ENCODE measurements around the gene CACNA1C. TPM values are rescaled to one million over a fixed set of nuclear protein-coding genes. Genes with fewer than 3 reads are reported as not detected.

CACNA1C gene
- total and polyA plus RNA-seq, 10 of the 15 experiments (the other 5 are each of a cell fraction or from before 2014, with no cell fraction given): under 0.01 to 0.15 (median 0.09) TPM; not detected in 5

GRCh38 chr12:2652401-2653081, 599.8 kb downstream of the CACNA1C start:
- no peaks in the 10 kb centered on the region for H4K20me1 ChIP-seq (ENCODE audit: control insufficient read depth, insufficient read depth)
- no peak overlapping the region for H3K27ac ChIP-seq (ENCODE audit: control insufficient read depth, insufficient read depth)
- BruUV-seq (replicated peaks): no TSS peak
- ChIA-PET POLR2A (no interaction called here), SMC1A (ENCODE audit: uncharacterized antibody, unreplicated experiment) (no interaction called here), RAD21 (ENCODE audit: unreplicated experiment) (no interaction called here), CTCF (no interaction called here)
- H3K9me3 ChIP-seq (replicated peaks; ENCODE audit: control insufficient read depth, insufficient read depth, low read length): no peaks in the 10 kb centered on the region
- H2AFZ ChIP-seq (ENCODE audit: control insufficient read depth, low read depth, low read length): no peak overlapping the region
- FAIRE-seq (no peak), DNase-seq (ENCODE audit: low read depth, low spot score) (no peak), ATAC-seq (no peak)
- in situ Hi-C loops (cut with MboI) (no loop called here), intact Hi-C loops (cut with micrococcal nuclease; ENCODE audit: unreplicated experiment) (no loop called here)
- no peak overlapping the region for H3K4me3 ChIP-seq
- H3K9ac ChIP-seq (ENCODE audit: control insufficient read depth, insufficient read depth, low read length): no peak overlapping the region
- peaks cover 7 to 10% of the 10 kb centered on the region in 2 experiments; a peak in 3 of 4 replicates for H3K27me3 ChIP-seq (replicated peaks in 1 of 2; ENCODE audit: control insufficient read depth in 2 of 2, insufficient read depth in 2 of 2, low read length in 1 of 2)
- WGBS (ENCODE audit: insufficient coverage, insufficient replicate concordance, low lambda C conversion rate, missing lambda C conversion rate): 73% methylated on average over 31 of the region's 33 CpGs
- no peak overlapping the region for H3K4me2 ChIP-seq (ENCODE audit: control insufficient read depth, insufficient read depth)
- H3K79me2 ChIP-seq (ENCODE audit: control insufficient read depth, insufficient read depth, low read length): no peaks in the 10 kb centered on the region
- no peaks in the 10 kb centered on the region for H3K4me1 ChIP-seq (ENCODE audit: control insufficient read depth, insufficient read depth, low read length)
- no peaks in the 10 kb centered on the region for H3K36me3 ChIP-seq (ENCODE audit: control insufficient read depth in 2 of 2, insufficient read depth in 2 of 2, low read length in 1 of 2)
- TF ChIP-seq CBX3 (IDR thresholded peaks at IDR 0.05; ENCODE audit: borderline replicate concordance, low read depth): no peak
- no peak for TF ChIP-seq ZNF24 (IDR thresholded peaks at IDR 0.05)
- no peak for TF ChIP-seq NR2C2 (IDR thresholded peaks at IDR 0.05; ENCODE audit: borderline replicate concordance, control insufficient read depth, insufficient read length, low read depth)
- TF ChIP-seq TCF12 (IDR thresholded peaks at IDR 0.05; ENCODE audit: low read depth, low read length): no peak
- no peak for TF ChIP-seq SMAD5 (IDR thresholded peaks at IDR 0.05; ENCODE audit: low read depth)
- TF ChIP-seq POLR2A (IDR thresholded peaks at IDR 0.05; ENCODE audit: low read depth, low read length): no peak
- TF ChIP-seq JUND (IDR thresholded peaks at IDR 0.05; ENCODE audit: low read depth, low read length): no peak
- no peak for TF ChIP-seq REST (IDR thresholded peaks at IDR 0.05; ENCODE audit: low read depth, low read length)
- no peak for TF ChIP-seq BCLAF1 (IDR thresholded peaks at IDR 0.05)
- no peak for TF ChIP-seq RAD51 (IDR thresholded peaks at IDR 0.05)
- TF ChIP-seq RFX5 (IDR thresholded peaks at IDR 0.05; ENCODE audit: low read depth, low read length): no peak
- TF ChIP-seq TAF1 (IDR thresholded peaks at IDR 0.05; ENCODE audit: borderline replicate concordance, low read depth, low read length): no peak
- no peak for TF ChIP-seq SREBF1 (IDR thresholded peaks at IDR 0.05; ENCODE audit: low read length)
- TF ChIP-seq RELB (IDR thresholded peaks at IDR 0.05; ENCODE audit: low read depth): no peak

Measured in GM12878 (cell line).